H1 (cell line): ENCODE results near the gene OBP2B. TPM values are rescaled to one million over a fixed set of nuclear protein-coding genes. Genes with fewer than 3 reads are reported as not detected.
"Not testable (repeated sequence)": the region's sequence is repeated elsewhere in the genome, so short reads cannot be mapped to it uniquely, and the experiment has no call there.

Source experiments
- CTCF ChIA-PET: fragments of 300-600 bp; sonication (Branson Sonifier 250); formaldehyde crosslinking; loops from one replicate; lab custom pipeline; 2021; ENCODE audit not compliant: partially characterized antibody; lab: Charles Lee
- POLR2A ChIA-PET: fragments of 300-600 bp; sonication (Branson Sonifier 250); formaldehyde crosslinking; loops from one replicate; lab custom pipeline; 2021; ENCODE audit warnings: inconsistent platforms; ENCODE audit not compliant: partially characterized antibody; lab: Charles Lee
- DNase-seq, 2 experiments: peaks; one replicate each; pipeline versions ENCODE4 v3.0.0 to v3.0.0-alpha.2; 2010 to 2022; ENCODE audit warnings: low spot score in 2 of 2, low read depth in 1 of 2, mixed read lengths in 1 of 2
- FAIRE-seq: peaks from 2 replicates; lab custom pipeline; 2011; peaks lifted over from hg19 to GRCh38; lab: Jason Lieb, UNC
- H2AFZ ChIP-seq: 2 replicates; pipeline ENCODE4 v1.8.1; 2012; ENCODE audit warnings: low read length, inconsistent platforms
- H2AK5ac ChIP-seq: 2 replicates; pipeline ENCODE4 v1.6.1; 2013; ENCODE audit warnings: low read depth, low read length
- H2BK120ac ChIP-seq: replicated peaks from 2 replicates; pipeline ENCODE3; 2013; ENCODE audit warnings: low read depth, low read length, inconsistent platforms
- H2BK12ac ChIP-seq: 2 replicates; pipeline ENCODE4 v1.6.1; 2013; ENCODE audit warnings: low read depth, low read length
- H2BK15ac ChIP-seq: 2 replicates; pipeline ENCODE4 v1.6.1; 2013; ENCODE audit warnings: low read length
- H2BK20ac ChIP-seq: 2 replicates; pipeline ENCODE4 v1.6.1; 2013; ENCODE audit warnings: low read length
- H2BK5ac ChIP-seq: 2 replicates; pipeline ENCODE4 v1.6.1; 2013; ENCODE audit warnings: low read depth, low read length
- H3K14ac ChIP-seq: 2 replicates; pipeline ENCODE4 v1.6.1; 2013; ENCODE audit warnings: inconsistent platforms; ENCODE audit not compliant: insufficient read length
- H3K18ac ChIP-seq: 2 replicates; pipeline ENCODE4 v1.6.1; 2013; ENCODE audit warnings: low read length; ENCODE audit errors: extremely low read depth
- H3K23ac ChIP-seq: 2 replicates; pipeline ENCODE4 v1.6.1; 2013; ENCODE audit warnings: inconsistent platforms; ENCODE audit not compliant: insufficient read length
- H3K23me2 ChIP-seq: 2 replicates; pipeline ENCODE4 v1.6.1; 2013; ENCODE audit warnings: low read depth, low read length
- H3K27ac ChIP-seq: 2 replicates; pipeline ENCODE4 v1.6.1; 2011; ENCODE audit warnings: low read depth, low read length, inconsistent platforms
- H3K27me3 ChIP-seq, 4 experiments: replicated peaks in 1 of 4; 1 replicate in 1 of 4; 2 replicates in 3 of 4; pipeline versions ENCODE4 v1.6.1 to v1.8.1; 2011 to 2013; ENCODE audit warnings: low read length in 3 of 4, mild to moderate bottlenecking in 3 of 4, inconsistent platforms in 2 of 4, mixed read lengths in 2 of 4, moderate library complexity in 1 of 4; ENCODE audit not compliant: control insufficient read depth in 3 of 4, insufficient read depth in 3 of 4; ENCODE audit errors: extremely low read depth in 1 of 4
- H3K36me3 ChIP-seq, 4 experiments: 2 replicates each; pipeline versions ENCODE4 v1.6.1 to v1.8.1; 2011 to 2013; ENCODE audit warnings: mild to moderate bottlenecking in 4 of 4, low read length in 3 of 4, moderate library complexity in 2 of 4, control low read depth in 1 of 4, inconsistent platforms in 1 of 4; ENCODE audit not compliant: insufficient read depth in 4 of 4, control insufficient read depth in 2 of 4
- H3K4ac ChIP-seq: replicated peaks from 2 replicates; pipeline ENCODE3; 2013; ENCODE audit warnings: low read length, low read depth, mixed read lengths, inconsistent platforms; ENCODE audit not compliant: insufficient read length
- H3K4me1 ChIP-seq, 4 experiments: replicated peaks in 1 of 4; 1 replicate in 1 of 4; 2 replicates in 3 of 4; pipeline versions ENCODE4 v1.6.1 to v1.8.1; 2011 to 2013; ENCODE audit warnings: low read length in 3 of 4, inconsistent platforms in 2 of 4, mixed read lengths in 1 of 4; ENCODE audit not compliant: insufficient read depth in 4 of 4, control insufficient read depth in 3 of 4
- H3K4me2 ChIP-seq, 2 experiments: 2 replicates each; pipeline versions ENCODE4 v1.6.1 to v1.8.1; 2011 to 2013; ENCODE audit warnings: low read depth in 2 of 2, low read length in 2 of 2, control low read depth in 1 of 2, inconsistent platforms in 1 of 2, mild to moderate bottlenecking in 1 of 2; ENCODE audit not compliant: insufficient read depth in 1 of 2
- H3K4me3 ChIP-seq, 4 experiments: fragments of 200-600, 300-600 bp in 1 of 4; sonication (generic), shearing (Covaris generic), sonication (Bioruptor Twin) in 1 of 4; 2 replicates each; pipeline versions ENCODE4 v1.5.1 to v1.8.1; 2011 to 2016; ENCODE audit warnings: low read length in 4 of 4, low read depth in 3 of 4, control low read depth in 2 of 4, inconsistent platforms in 2 of 4, mild to moderate bottlenecking in 2 of 4, mixed read lengths in 1 of 4, moderate library complexity in 1 of 4; ENCODE audit not compliant: insufficient read depth in 2 of 4; ENCODE audit errors: extremely low read depth in 1 of 4
- H3K56ac ChIP-seq: replicated peaks from 2 replicates; pipeline ENCODE3; 2013; ENCODE audit warnings: low read depth, mild to moderate bottlenecking, mixed read lengths, low read length, inconsistent platforms; ENCODE audit not compliant: insufficient read length
- H3K79me1 ChIP-seq: 2 replicates; pipeline ENCODE4 v1.6.1; 2013; ENCODE audit warnings: low read depth, low read length, control low read depth
- H3K79me2 ChIP-seq, 2 experiments: 2 replicates each; pipeline versions ENCODE4 v1.6.1 to v1.8.1; 2012 to 2013; ENCODE audit warnings: low read length in 2 of 2, mild to moderate bottlenecking in 2 of 2, inconsistent platforms in 1 of 2; ENCODE audit not compliant: insufficient read depth in 2 of 2, control insufficient read depth in 1 of 2
- H3K9ac ChIP-seq, 4 experiments: replicated peaks in 1 of 4; 1 replicate in 1 of 4; 2 replicates in 3 of 4; pipeline versions ENCODE4 v1.6.1 to v1.8.1; 2011 to 2013; ENCODE audit warnings: low read depth in 3 of 4, low read length in 3 of 4, control low read depth in 2 of 4, mild to moderate bottlenecking in 2 of 4, moderate library complexity in 2 of 4, inconsistent platforms in 1 of 4; ENCODE audit errors: extremely low read depth in 1 of 4
- H3K9me3 ChIP-seq, 2 experiments: 2 replicates each; pipeline versions ENCODE4 v1.6.1 to v1.8.1; 2012 to 2013; ENCODE audit warnings: mild to moderate bottlenecking in 2 of 2, moderate library complexity in 2 of 2, control low read depth in 1 of 2, inconsistent platforms in 1 of 2, low read depth in 1 of 2, low read length in 1 of 2, mixed read lengths in 1 of 2; ENCODE audit not compliant: insufficient read depth in 2 of 2
- H4K20me1 ChIP-seq, 2 experiments: replicated peaks in 1 of 2; 2 replicates each; pipeline versions ENCODE3 to v1.8.1; 2011 to 2013; ENCODE audit warnings: inconsistent platforms in 2 of 2, low read length in 2 of 2, mild to moderate bottlenecking in 1 of 2; ENCODE audit not compliant: insufficient read depth in 2 of 2, control insufficient read depth in 1 of 2
- H4K5ac ChIP-seq: 2 replicates; pipeline ENCODE4 v1.6.1; 2013; ENCODE audit warnings: low read length, low read depth, mixed read lengths, inconsistent platforms; ENCODE audit not compliant: insufficient read length
- H4K8ac ChIP-seq: 2 replicates; pipeline ENCODE4 v1.8.0; 2013; ENCODE audit warnings: mild to moderate bottlenecking, moderate library complexity, low read length, inconsistent platforms; ENCODE audit not compliant: insufficient read depth; ENCODE audit errors: extremely low read depth
- H4K91ac ChIP-seq: replicated peaks from 2 replicates; pipeline ENCODE3; 2013; ENCODE audit warnings: low read length, mixed read lengths, inconsistent platforms; ENCODE audit not compliant: insufficient read length
- WGBS, 2 experiments: shearing (Covaris generic) in 1 of 2; methylation state at CpG; one replicate each; pipeline versions ENCODE4 v1.1.6 to v1.1.7; 2013 to 2015; ENCODE audit warnings: low lambda C conversion rate in 2 of 2, mixed read lengths in 2 of 2, inconsistent platforms in 1 of 2, low coverage in 1 of 2, missing lambda C conversion rate in 1 of 2; ENCODE audit not compliant: insufficient replicate concordance in 2 of 2, insufficient coverage in 1 of 2, insufficient read length in 1 of 2; ENCODE audit errors: extremely low coverage in 1 of 2, missing lambda C conversion rate in 1 of 2; 5-methylcytosine and 5-hydroxymethylcytosine counted together
- polyA plus RNA-seq, 7 experiments: library from polyadenylated mRNA; depleted of rRNA in 3 of 7; stranded (reverse) in 5 of 7; unstranded in 2 of 7; fragments of >200 nt in 5 of 7; fragments of 200-250 nt in 2 of 7; gene quantifications; 1 replicate in 5 of 7; 2 replicates in 1 of 7; 4 replicates in 1 of 7; pipeline versions ENCODE4 v1.2.1 to v1.2.3, GENCODE V29; 2011 to 2013; ENCODE audit warnings: missing spikeins in 2 of 7, mixed read lengths in 2 of 7
- total RNA-seq: library from RNA; stranded (reverse); fragmentation: NEBNext Ultra II Directional; extraction: Animal tissue kit (Norgen Biotek cat#: 25700); gene quantifications from 2 replicates; pipeline ENCODE4 v1.2.1, GENCODE V29; 2021

OBP2B gene
- total and polyA plus RNA-seq, 2 of the 8 experiments (the other 6 are each of a cell fraction or from before 2014, with no cell fraction given), result not detected

DNA sequence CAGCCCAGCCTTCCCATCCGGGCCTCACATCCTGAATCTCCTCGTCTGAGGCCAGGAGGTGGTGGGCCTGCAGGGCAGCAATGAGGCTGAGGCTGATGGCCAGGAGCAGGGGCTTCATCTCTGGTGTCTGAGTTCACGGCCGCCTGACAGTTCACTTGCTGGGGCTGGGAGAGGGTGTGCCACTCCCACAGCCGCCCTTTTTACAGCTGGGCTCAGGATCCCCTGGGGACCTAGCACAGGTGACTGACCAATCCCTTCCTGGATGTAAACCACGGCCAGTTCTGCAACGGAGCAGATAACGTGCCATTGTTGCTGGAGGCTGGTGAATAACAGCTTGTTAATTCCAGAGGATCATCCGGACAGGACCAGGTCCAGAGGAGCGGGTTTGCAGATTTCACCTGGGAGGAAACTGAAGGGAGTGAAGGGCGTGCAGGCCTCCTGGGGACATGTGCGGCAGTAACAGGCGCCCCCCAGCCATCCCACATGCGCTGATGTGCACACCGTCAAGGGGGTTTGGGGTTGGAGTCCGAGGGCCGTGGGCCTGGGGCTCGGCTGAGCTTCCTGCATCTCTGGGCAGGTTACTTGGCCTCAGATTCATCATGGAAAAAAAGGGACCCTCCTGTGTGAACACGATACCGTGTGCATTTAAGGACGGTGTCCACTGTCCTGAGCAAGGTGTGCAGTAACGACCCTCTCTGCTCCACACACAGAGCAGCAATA lies 19.6 kb upstream of the OBP2B start:
- H3K14ac ChIP-seq, result not testable (repeated sequence)

DNA sequence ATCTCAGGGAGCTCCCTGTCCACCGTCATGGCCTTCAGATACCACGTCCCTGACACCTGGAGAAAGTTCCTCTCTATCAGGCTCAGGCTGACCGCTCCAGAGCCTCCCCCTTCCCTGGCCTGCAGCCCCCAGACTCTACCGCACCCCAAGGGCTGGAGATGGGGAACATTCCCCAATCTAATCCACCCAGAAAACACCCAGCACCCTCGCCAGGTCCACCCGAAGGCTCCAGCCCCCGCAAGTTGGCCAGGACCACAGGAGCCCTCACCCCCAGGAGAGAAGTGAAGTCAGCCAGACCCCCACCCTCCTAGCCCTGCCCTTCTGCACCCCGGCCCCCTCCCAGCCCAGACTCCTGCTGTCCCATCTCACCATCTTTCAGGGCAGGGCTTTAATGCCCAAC lies 18.9 kb upstream of the OBP2B start:
- H4K5ac ChIP-seq, H4K8ac ChIP-seq, H4K91ac ChIP-seq, H3K23ac ChIP-seq, H2BK15ac ChIP-seq, H4K20me1 ChIP-seq, H3K14ac ChIP-seq, H2AFZ ChIP-seq, H2BK5ac ChIP-seq, H3K9me3 ChIP-seq, H3K4me3 ChIP-seq, FAIRE-seq, H3K23me2 ChIP-seq, H3K27me3 ChIP-seq, H3K4ac ChIP-seq, H3K36me3 ChIP-seq, H3K4me2 ChIP-seq, H3K9ac ChIP-seq, H2BK12ac ChIP-seq, H3K79me1 ChIP-seq, H2BK20ac ChIP-seq, H3K56ac ChIP-seq, H3K18ac ChIP-seq, H3K4me1 ChIP-seq, H3K79me2 ChIP-seq, H3K27ac ChIP-seq, POLR2A ChIA-PET, H2AK5ac ChIP-seq, DNase-seq, H2BK120ac ChIP-seq: not testable (repeated sequence)
- WGBS, 2 experiments, result 80% methylated on average over 1 of the region's 8 CpGs; no CpG with 5 or more reads in 1 of the 2 experiments
- CTCF ChIA-PET, result interaction anchor here (0.6 to 1.7 kb wide), 2 partner anchors 43 to 102 kb away, joined by 3 to 5 read pairs; no protein-coding TSS in a partner anchor

More for the DNA sequence above, 19.6 kb upstream of the OBP2B start:
- H3K9me3 ChIP-seq, H3K27me3 ChIP-seq, POLR2A ChIA-PET, H2AK5ac ChIP-seq, H3K4me1 ChIP-seq, H3K4me2 ChIP-seq, H3K36me3 ChIP-seq, H2BK12ac ChIP-seq, FAIRE-seq, H2BK5ac ChIP-seq, H3K23me2 ChIP-seq, H3K4ac ChIP-seq, H2BK15ac ChIP-seq, H3K56ac ChIP-seq, H3K79me2 ChIP-seq, H3K79me1 ChIP-seq, H3K4me3 ChIP-seq, H2AFZ ChIP-seq, H3K18ac ChIP-seq, H4K8ac ChIP-seq, H3K9ac ChIP-seq, H4K5ac ChIP-seq, H4K91ac ChIP-seq, H4K20me1 ChIP-seq, H3K23ac ChIP-seq, H2BK120ac ChIP-seq, H2BK20ac ChIP-seq, H3K27ac ChIP-seq: not testable (repeated sequence)
- DNase-seq, result peak in 1 of 2 experiments; percentile 28
- WGBS, 2 experiments, result 90% methylated on average over 16 of the region's 22 CpGs; no CpG with 5 or more reads in 1 of the 2 experiments
- CTCF ChIA-PET, result interaction anchor here (1.7 kb wide), 1 partner anchor 101 kb away, joined by 5 read pairs; no protein-coding TSS in a partner anchor
